GM12873 (cell line): ENCODE data around the gene ERRFI1.

Source experiments
- TF ChIP-seq, protein P1 (sequence below): IDR thresholded peaks from 2 replicates; pipeline ENCODE4 v1.5.1; 2012; ENCODE audit warnings: low read depth, mild to moderate bottlenecking, moderate library complexity, low read length, control low read depth; ENCODE audit not compliant: insufficient read depth; ENCODE audit errors: missing control alignments

ERRFI1 gene

DNA sequence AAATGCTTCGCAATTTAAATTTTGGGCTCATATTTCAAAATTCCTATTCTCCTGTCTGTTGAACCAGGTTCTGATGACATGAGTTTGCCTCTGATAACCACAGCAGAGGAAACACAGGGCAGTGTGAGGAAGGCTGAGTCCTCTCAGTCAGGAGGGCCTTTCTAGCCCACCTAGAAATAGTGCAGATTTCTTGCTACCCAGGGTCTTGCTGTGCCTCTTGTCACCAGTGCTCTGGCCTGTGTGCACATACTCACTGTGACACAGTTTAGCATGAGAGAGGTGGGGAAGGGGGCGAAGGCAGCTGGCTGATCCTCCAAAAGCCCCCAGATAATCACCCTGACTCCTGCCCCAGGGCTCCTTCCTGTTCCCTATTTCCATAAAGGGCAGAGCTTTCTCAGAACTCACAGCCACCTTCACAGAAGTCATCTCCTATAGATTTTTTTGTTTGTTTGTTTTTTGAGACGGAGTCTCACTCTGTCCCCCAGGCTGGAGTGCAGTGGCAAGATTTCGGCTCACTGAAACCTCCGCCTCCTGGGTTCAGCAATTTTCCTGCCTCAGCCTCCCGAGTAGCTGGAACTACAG, 23.7 kb downstream of the ERRFI1 start:
- TF ChIP-seq, protein P1, sequence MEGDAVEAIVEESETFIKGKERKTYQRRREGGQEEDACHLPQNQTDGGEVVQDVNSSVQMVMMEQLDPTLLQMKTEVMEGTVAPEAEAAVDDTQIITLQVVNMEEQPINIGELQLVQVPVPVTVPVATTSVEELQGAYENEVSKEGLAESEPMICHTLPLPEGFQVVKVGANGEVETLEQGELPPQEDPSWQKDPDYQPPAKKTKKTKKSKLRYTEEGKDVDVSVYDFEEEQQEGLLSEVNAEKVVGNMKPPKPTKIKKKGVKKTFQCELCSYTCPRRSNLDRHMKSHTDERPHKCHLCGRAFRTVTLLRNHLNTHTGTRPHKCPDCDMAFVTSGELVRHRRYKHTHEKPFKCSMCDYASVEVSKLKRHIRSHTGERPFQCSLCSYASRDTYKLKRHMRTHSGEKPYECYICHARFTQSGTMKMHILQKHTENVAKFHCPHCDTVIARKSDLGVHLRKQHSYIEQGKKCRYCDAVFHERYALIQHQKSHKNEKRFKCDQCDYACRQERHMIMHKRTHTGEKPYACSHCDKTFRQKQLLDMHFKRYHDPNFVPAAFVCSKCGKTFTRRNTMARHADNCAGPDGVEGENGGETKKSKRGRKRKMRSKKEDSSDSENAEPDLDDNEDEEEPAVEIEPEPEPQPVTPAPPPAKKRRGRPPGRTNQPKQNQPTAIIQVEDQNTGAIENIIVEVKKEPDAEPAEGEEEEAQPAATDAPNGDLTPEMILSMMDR, result no peak

DNA sequence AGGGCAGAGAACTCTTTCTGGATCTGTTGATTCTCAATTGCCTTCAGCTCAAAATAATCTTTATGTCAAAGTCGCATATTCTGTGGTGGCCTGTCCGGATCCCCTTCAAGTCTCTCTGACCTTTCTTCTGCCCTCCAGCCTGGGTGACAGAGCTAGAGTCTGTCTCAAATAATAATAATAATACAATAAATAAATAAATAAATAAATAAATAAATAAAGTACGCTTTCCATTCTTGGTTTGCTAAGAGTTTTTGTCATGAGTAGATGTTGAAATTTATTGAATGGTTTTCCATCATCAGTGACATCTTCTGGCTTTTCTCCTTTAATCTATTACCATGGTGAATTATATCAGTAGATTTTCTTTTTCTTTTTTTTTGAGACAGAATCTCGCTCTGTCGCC, 30.7 kb downstream of the ERRFI1 start:
- TF ChIP-seq, protein P1, result no peak

DNA sequence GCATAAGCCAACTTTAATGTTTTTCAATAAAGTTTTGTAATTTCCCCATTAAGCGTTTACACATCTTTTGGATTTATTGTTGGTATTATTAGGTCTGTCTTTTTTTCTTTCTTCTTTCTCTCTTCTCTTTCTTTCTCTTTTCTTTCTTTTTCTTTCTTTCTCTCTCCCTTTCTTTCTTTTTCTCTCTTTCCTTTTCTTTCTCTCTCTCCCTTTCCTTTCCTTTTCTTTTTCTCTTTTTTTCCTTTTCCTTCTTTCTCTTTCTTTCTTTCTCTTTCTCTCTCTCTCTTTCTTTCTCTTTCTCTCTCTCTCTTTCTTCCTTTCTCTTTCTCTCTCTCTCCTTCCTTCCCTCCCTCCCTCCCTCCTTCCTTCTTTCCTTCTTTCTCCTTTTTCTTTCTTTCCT, 31.3 kb downstream of the ERRFI1 start:
- TF ChIP-seq, protein P1, result no peak

DNA sequence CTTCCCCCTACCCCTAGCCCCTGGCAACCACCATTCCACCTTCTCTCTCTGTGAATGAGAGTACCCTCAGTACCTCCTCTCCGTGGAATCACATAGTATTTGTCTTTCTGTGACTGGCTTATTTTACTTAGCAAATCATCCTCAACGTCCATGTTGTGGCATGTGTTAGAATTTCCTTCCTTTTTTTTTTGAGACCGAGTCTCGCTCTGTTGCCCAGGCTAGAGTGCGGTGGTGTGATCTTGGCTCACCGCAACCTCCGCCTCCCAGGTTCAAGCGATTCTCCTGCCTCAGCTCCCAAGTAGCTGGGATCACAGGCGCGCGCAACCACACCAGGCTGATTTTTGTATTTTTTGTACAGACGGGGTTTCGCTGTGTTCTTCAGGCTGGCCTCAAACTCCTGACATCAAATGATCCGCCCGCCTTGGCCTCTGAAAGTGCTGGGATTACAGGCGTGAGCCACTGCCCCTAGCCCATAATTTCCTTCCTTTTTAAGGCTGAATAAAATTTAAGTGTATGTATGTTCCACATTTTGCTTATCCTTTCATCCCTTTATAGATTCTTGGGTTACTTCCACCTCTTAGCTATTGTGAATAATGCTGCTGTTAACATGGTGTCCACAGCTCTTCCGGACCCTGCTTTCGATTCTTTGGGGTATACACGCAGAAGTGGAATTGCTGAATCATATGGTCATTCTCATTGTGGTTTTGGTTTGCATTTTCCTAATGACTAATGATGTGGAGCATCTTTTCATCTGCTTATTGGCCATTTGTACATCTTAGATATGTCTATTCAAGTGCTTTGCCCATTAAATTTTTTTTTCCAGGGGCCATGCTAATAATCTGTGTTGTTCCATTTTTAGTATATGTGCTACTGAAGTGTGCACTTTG, 32.3 kb downstream of the ERRFI1 start:
- TF ChIP-seq, protein P1, result no peak

DNA sequence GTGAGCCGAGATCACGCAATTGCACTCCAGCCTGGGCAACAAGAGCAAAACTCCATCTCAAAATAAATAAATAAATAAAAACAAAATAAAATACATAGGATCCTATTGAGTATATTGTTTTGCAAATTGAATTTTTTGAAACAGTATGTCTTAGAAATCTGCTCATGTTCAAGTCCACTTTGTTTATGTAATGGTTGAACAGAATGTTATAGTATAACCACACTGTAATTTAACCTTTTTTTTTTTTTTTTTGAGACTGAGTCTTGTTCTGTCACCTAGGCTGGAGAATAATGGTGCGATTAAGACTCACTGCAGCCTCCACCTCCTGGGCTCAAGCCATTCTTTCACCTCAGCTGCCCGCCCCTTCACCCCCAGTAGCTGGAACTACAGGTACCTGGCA, 33.2 kb downstream of the ERRFI1 start:
- TF ChIP-seq, protein P1, result no peak

DNA sequence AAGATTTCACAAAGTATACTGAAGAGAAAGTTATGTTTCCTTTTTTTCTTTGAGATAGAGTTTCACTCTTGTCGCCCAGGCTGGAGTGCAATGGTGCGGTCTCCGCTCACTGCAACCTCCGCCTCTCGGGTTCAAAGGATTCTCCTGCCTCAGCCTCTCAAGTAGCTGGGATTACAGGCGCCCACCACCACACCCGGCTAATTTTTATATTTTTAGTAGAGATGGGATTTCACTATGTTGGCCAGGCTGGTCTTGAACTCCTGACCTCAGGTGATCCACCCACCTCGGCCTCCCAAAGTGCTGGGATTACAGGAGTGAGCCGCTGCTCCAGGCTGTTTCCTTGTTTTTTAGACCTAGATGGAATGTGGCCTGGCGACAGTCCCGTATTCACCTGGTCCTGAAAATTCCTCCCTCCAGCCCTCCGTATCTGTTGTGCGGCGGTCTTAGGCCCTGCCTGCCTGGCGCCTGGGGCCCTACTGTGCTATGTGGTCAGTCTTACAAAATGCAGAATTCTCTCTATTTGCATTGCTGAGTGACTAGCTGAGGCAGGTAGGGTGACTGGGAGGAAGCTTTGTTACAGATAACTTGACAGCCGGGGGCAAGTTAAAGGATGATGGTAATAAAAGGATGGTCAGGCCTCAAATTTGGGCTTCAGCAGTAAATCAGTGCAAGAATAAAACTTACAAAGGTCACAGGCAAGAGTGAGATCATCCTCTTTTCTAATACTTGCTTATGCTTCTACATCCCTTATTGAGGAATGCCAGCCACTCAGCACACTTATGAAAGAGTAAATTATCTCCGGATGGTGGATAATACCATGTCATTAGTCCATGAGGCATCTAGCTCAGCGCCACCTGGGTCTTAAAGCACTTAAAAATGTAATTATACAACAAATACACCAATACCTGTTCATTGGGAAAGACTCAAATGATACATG, 34.3 kb downstream of the ERRFI1 start:
- TF ChIP-seq, protein P1, result no peak
